ENCODE data around the gene RPIA. TPM values are rescaled to one million over a fixed set of nuclear protein-coding genes. Genes with fewer than 3 reads are reported as not detected.
"Not testable (repeated sequence)": the region's sequence is repeated elsewhere in the genome, so short reads cannot be mapped to it uniquely, and the experiment has no call there.

Gene RPIA
- total RNA-seq (10 to 100 TPM in 3 of 4 donors, 1 to 10 TPM in 1; 9.1 to 15.4 (median 11.4) TPM), polyA plus RNA-seq (13.5 TPM)
- long read RNA-seq, donor 1, transcript RPIA-201 (9 exons, 1,848 nt), result major isoform, 13 of 15 reads
- long read RNA-seq, donor 1, partial matches to known transcripts, result 1 of 15 reads
- long read RNA-seq, donor 1, other reads (novel, unspliced or antisense), result 1 of 15 reads
- long read RNA-seq, donor 2, transcript RPIA-201 (9 exons, 1,848 nt), result major isoform, 6 of 8 reads
- long read RNA-seq, donor 2, partial matches to known transcripts, result 0 of 8 reads
- long read RNA-seq, donor 2, other reads (novel, unspliced or antisense), result 2 of 8 reads
- long read RNA-seq, donor 3, transcript RPIA-201 (9 exons, 1,848 nt), result major isoform, 54 of 56 reads
- long read RNA-seq, donor 3, partial matches to known transcripts, result 0 of 56 reads
- long read RNA-seq, donor 3, other reads (novel, unspliced or antisense), result 2 of 56 reads
- long read RNA-seq, donor 4, transcript RPIA-201 (9 exons, 1,848 nt), result major isoform, 7 of 8 reads
- long read RNA-seq, donor 4, partial matches to known transcripts, result 0 of 8 reads
- long read RNA-seq, donor 4, other reads (novel, unspliced or antisense), result 1 of 8 reads

DNA sequence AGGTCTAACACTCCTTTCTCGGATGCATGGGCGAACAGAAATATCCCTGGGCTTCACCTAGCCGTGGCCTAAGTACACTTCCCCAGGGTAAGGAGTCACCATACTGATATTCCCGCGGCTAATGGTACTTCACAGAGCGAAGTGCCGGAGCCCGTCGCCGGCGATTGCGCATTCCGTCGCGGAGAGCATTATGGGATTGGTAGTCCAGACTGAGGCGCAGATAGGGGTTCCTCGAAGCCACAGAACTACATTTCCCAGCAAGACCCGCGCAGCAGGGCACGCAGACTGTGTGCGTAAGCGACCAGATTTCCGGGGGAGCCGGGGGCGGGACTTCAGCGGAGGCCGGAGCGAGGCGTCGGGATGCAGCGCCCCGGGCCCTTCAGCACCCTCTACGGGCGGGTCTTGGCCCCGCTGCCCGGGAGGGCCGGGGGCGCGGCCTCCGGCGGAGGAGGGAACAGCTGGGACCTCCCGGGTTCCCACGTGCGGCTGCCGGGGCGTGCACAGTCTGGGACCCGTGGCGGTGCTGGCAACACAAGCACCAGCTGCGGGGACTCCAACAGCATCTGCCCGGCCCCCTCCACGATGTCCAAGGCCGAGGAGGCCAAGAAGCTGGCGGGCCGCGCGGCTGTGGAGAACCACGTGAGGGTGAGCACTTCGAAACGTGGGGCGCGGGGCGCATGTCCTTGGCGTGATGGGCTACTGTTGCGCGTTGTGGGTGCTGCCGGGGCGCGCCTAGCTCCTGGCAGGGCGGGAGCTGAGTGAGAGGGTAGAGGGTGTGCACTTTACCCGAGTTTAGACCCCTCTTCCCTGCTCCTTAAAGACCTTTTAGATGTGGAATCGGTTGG is at the start of gene RPIA:
Gene RPIA, plus strand, starts transcription at position 335 of the 845 bp plus-strand sequence. Its CDS starts 26 bp downstream, at position 361.
- peak; percentile 99 to 100 (median 100) for DNase-seq
- Histone ChIP-seq H3K4me1 (ENCODE audit: control insufficient read depth, insufficient read depth, low read length) (peaks cover 5% of the 10 kb centered on the region), H3K9me3 (ENCODE audit: control insufficient read depth, low read length) (no peaks in the 10 kb centered on the region), H3K27ac (ENCODE audit: low read length) (peak within 1 kb of the TSS; percentile 43), H3K4me3 (ENCODE audit: low read length) (peak within 1 kb of the TSS; percentile 86), H3K27me3 (ENCODE audit: control insufficient read depth, insufficient read depth) (no peaks in the 10 kb centered on the region)
- ATAC-seq, result peak; percentile 100
- intact Hi-C loops (cut with DNase I), result no loop called here
- under 1% methylated on average over 71 of the region's 71 CpGs for WGBS

DNA sequence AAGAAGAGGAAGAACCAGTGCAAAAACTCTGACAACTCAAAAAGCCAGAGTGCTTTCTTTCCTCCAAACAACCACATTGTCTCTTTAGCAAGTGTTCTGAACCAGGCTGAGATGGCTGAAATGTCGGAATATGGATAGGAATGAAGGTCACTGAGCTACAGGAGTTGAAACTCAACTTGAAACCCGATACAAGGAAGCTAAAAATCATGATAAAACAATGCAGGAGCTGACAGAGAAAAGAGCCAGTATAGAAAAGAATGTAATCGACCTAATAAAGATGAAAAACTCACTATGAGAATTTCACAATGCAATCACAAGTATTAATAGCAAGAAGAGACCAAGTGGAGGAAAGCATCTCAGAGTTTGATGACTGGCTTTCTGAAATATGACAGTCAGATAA is 49.2 kb upstream of the RPIA start:
- no peak overlapping the region for H3K4me3 ChIP-seq (ENCODE audit: low read length)
- no peak overlapping the region for H3K27ac ChIP-seq (ENCODE audit: low read length)
- ATAC-seq (no peak), DNase-seq (no peak)
- intact Hi-C loops (cut with DNase I), result no loop called here
- H3K4me1 ChIP-seq (ENCODE audit: control insufficient read depth, insufficient read depth, low read length), result no peaks in the 10 kb centered on the region
- WGBS, result 63% methylated on average over 3 of the region's 3 CpGs
- no peaks in the 10 kb centered on the region for H3K27me3 ChIP-seq (ENCODE audit: control insufficient read depth, insufficient read depth)
- H3K9me3 ChIP-seq (ENCODE audit: control insufficient read depth, low read length), result no peaks in the 10 kb centered on the region

DNA sequence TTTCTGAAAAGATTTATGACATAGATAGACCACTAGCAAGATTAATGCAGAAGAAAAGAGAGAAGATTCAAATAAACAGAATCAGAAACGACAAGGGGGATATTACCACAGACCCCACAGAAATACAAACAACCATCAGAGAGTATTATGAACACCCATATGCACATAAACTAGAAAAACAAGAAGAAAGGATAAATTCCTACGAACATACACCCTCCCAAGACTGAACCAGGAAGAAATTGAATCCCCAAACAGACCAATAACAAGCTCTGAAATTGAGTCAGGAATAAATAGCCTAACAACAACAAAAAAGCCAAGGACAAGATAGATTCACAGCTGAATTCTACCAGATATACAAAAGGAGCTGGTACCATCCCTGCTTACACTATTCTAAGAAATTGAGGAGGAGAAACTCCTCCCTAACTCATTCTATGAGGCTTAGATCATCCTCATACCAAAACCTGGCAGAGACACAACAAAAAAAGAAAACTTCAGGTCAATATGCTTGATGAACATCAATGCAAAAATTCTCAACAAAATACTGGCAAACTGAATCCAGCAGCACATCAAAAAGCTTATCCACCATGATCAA is 46.1 kb upstream of the RPIA start:
- ATAC-seq; intact Hi-C loops (cut with DNase I); H3K27me3 ChIP-seq (ENCODE audit: control insufficient read depth, insufficient read depth); H3K4me1 ChIP-seq (ENCODE audit: control insufficient read depth, insufficient read depth, low read length); H3K9me3 ChIP-seq (ENCODE audit: control insufficient read depth, low read length); H3K27ac ChIP-seq (ENCODE audit: low read length); H3K4me3 ChIP-seq (ENCODE audit: low read length); DNase-seq: not testable (repeated sequence)
- 82% methylated on average over 2 of the region's 2 CpGs for WGBS

DNA sequence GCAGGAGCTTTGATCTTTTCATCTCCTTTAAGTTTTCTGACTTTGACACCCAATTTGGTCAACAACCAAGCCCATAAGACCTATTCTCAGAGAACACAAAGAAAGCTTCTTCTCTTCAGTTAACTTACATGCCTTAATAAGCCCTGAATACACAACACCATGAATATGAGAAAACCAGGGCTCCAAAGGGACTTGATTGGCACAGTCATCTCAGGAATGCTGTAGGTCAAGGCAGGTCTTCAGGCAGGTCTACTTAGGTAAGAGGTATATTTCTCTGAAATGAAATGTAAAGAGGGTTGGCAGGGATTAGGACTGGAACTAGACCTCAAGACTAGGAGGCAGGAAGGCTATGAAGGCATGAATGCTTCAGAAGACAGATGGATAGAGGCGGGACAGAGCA is 39.8 kb upstream of the RPIA start:
- 92% methylated on average over 1 of the region's 1 CpG for WGBS
- Histone ChIP-seq H3K4me3 (ENCODE audit: low read length) (no peak overlapping the region), H3K4me1 (ENCODE audit: control insufficient read depth, insufficient read depth, low read length) (no peaks in the 10 kb centered on the region), H3K9me3 (ENCODE audit: control insufficient read depth, low read length) (no peaks in the 10 kb centered on the region), H3K27me3 (ENCODE audit: control insufficient read depth, insufficient read depth) (no peaks in the 10 kb centered on the region), H3K27ac (ENCODE audit: low read length) (no peak overlapping the region)
- ATAC-seq, result no peak
- intact Hi-C loops (cut with DNase I), result no loop called here
- no peak for DNase-seq

DNA sequence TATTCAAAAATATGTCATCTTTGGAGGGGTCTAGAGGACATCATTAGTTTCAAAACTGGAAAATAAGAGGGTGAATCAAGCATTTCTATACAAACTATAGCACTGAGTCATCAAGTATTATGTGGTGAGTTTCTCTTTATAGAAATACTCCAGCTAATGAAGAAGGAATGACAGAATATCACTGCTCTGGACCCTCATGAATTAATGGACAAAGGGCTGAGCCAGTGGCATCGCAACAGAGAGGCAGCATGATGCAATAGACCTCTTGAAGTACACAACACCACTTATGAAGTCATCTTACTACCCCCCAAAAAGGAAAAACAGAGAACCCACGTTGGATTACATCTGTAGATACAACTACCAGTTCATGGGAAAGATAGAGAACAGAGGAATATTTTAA is 36.8 kb upstream of the RPIA start:
- Histone ChIP-seq H3K9me3 (ENCODE audit: control insufficient read depth, low read length) (no peaks in the 10 kb centered on the region), H3K27ac (ENCODE audit: low read length) (no peak overlapping the region), H3K4me3 (ENCODE audit: low read length) (no peak overlapping the region), H3K4me1 (ENCODE audit: control insufficient read depth, insufficient read depth, low read length) (peaks cover 7% of the 10 kb centered on the region), H3K27me3 (ENCODE audit: control insufficient read depth, insufficient read depth) (no peaks in the 10 kb centered on the region)
- DNase-seq (no peak), ATAC-seq (no peak)
- 76% methylated on average over 2 of the region's 2 CpGs for WGBS
- intact Hi-C loops (cut with DNase I), result no loop called here

DNA sequence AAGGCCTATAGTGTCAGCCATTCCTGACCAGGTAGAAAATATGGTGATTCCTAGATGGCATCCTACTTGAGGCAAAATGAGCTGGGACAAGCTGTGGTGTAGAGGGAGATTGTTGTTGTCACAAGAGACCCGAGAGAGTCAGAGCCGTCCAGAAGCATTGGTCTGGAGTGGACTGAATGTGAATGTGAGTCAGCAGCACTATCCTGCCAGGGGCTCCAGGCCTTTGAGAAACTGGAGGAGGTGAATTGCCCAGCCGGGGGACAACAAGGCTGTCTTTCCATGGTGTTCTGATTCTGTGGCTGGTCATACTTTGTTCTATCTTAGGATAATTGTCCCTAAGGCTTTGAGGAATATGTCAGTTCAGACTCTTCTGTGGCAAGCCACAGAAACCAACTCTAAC is 34.8 kb upstream of the RPIA start:
- H3K9me3 ChIP-seq (ENCODE audit: control insufficient read depth, low read length), result no peaks in the 10 kb centered on the region
- no peak overlapping the region for H3K27ac ChIP-seq (ENCODE audit: low read length)
- DNase-seq, result peak in 1 of 3 donors; percentile 24
- intact Hi-C loops (cut with DNase I), result no loop called here
- no peak overlapping the region for H3K4me3 ChIP-seq (ENCODE audit: low read length)
- WGBS, result 67% methylated on average over 3 of the region's 3 CpGs
- ATAC-seq, result no peak
- peaks cover 7% of the 10 kb centered on the region for H3K4me1 ChIP-seq (ENCODE audit: control insufficient read depth, insufficient read depth, low read length)
- no peaks in the 10 kb centered on the region for H3K27me3 ChIP-seq (ENCODE audit: control insufficient read depth, insufficient read depth)

DNA sequence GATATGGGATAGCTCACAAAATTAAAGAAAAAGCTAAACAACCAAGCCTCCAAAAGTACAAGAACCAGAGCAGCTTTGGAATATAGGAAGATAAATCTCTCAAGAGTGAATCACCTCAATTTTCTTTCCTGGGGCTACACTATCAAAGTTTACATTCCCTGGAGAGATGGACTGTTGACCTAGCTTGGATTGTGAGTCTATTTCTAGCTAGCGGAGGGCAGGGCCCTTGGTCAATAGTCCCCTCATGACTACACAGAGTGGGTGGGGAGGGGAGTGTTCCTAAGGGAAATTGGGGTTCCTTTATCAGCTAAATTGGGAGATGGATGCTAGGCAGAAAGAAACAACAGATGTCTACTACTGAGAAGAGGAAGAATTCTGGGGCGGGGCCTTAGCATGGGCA is 34.3 kb upstream of the RPIA start:
- Histone ChIP-seq H3K27me3 (ENCODE audit: control insufficient read depth, insufficient read depth) (no peaks in the 10 kb centered on the region), H3K4me3 (ENCODE audit: low read length) (no peak overlapping the region), H3K4me1 (ENCODE audit: control insufficient read depth, insufficient read depth, low read length) (peaks cover 7% of the 10 kb centered on the region), H3K9me3 (ENCODE audit: control insufficient read depth, low read length) (no peaks in the 10 kb centered on the region), H3K27ac (ENCODE audit: low read length) (no peak overlapping the region)
- intact Hi-C loops (cut with DNase I), result no loop called here
- peak in 1 of 2 donors; percentile 41 for ATAC-seq
- no peak for DNase-seq
- WGBS, result 94% methylated on average over 2 of the region's 2 CpGs

DNA sequence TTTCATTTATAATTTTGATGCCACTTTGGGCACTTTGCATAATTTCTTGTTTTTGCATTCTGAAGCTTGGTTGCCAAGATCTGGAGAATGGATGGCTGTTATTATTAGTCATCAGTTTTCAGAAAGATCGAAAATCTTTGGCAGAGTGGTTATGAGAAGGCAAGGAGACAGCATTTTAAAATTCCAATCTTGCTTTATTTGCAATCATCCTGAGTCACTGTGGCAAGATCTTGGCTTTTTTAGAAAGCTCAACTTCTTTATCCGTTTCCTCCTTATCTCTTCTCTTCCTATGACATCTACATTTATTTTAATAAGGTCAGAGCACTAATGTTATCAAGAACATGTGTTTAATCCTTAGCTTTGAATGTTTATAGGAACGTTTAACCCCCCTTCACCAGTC is 33.1 kb upstream of the RPIA start:
- WGBS, result 24% methylated on average over 3 of the region's 3 CpGs
- no peaks in the 10 kb centered on the region for H3K27me3 ChIP-seq (ENCODE audit: control insufficient read depth, insufficient read depth)
- DNase-seq (no peak), ATAC-seq (peak in 1 of 2 donors; percentile 49)
- no peak overlapping the region for H3K4me3 ChIP-seq (ENCODE audit: low read length)
- H3K27ac ChIP-seq (ENCODE audit: low read length), result no peak overlapping the region
- peaks cover 7% of the 10 kb centered on the region for H3K4me1 ChIP-seq (ENCODE audit: control insufficient read depth, insufficient read depth, low read length)
- intact Hi-C loops (cut with DNase I), result no loop called here
- no peaks in the 10 kb centered on the region for H3K9me3 ChIP-seq (ENCODE audit: control insufficient read depth, low read length)

DNA sequence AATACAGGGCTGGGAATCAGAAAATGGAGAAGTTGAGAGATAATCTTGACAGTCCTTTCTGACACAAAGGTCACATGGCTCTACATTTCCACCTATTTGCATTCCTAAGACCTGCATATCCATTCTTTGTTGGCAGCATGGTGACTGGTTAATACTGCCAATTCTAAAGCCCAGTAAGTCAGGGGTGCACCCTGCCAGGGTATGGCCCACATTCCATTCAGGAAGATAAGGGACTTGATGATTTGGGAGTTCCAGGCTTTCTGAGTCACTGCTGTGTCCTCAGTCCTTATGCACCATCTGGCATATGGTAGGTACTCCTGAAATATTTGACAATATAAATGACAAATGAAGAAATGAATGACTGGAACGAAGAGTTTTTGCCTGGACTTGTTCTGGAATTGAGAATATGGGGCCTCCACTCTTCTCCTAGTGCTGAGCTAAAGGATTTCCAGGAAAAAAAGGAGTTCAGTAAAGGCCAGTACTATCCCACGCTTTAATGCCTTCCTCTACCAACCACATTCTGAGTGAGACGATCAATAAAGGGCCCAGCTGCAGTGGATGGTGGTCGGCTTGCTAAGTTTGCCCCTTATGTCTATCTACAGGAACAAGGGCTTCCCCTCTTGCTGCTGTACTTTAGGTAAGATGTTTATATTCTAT is 32.5 kb upstream of the RPIA start:
- 56% methylated on average over 4 of the region's 4 CpGs for WGBS
- intact Hi-C loops (cut with DNase I), result no loop called here
- peaks cover 7% of the 10 kb centered on the region for H3K4me1 ChIP-seq (ENCODE audit: control insufficient read depth, insufficient read depth, low read length)
- H3K4me3 ChIP-seq (ENCODE audit: low read length), result no peak overlapping the region
- DNase-seq (peak in 1 of 3 donors; percentile 39), ATAC-seq (peak; percentile 76 to 80)
- H3K27ac ChIP-seq (ENCODE audit: low read length), result peak overlapping the region; percentile 80
- no peaks in the 10 kb centered on the region for H3K9me3 ChIP-seq (ENCODE audit: control insufficient read depth, low read length)
- H3K27me3 ChIP-seq (ENCODE audit: control insufficient read depth, insufficient read depth), result no peaks in the 10 kb centered on the region

DNA sequence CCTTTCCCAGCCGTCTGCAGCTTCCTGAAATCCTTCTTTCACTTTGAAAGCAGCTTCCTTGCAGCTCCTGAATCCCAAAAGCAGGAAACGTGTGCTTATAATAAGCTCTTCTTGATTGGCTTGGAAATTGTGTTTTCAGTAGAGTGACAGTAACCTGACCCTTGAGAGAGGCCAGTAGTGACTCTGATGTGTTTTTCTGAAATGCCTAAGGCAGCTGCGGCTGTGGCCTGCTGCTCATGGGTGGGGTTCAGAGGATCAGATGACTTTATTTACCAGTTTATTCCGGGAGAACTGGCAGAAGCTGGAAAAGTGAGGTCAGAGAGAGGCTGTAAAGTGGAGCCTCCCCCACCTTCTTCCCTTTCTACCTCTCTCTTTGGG is 31.9 kb upstream of the RPIA start:
- H3K27me3 ChIP-seq (ENCODE audit: control insufficient read depth, insufficient read depth), result no peaks in the 10 kb centered on the region
- peak in 2 of 3 donors; percentile 19 to 66 for DNase-seq
- peak; percentile 69 to 78 for ATAC-seq
- no peaks in the 10 kb centered on the region for H3K9me3 ChIP-seq (ENCODE audit: control insufficient read depth, low read length)
- 28% methylated on average over 4 of the region's 4 CpGs for WGBS
- peak overlapping the region; percentile 80 for H3K27ac ChIP-seq (ENCODE audit: low read length)
- intact Hi-C loops (cut with DNase I), result no loop called here
- H3K4me1 ChIP-seq (ENCODE audit: control insufficient read depth, insufficient read depth, low read length), result peaks cover 7% of the 10 kb centered on the region
- H3K4me3 ChIP-seq (ENCODE audit: low read length), result no peak overlapping the region

Measured in right cardiac atrium (tissue), 5 donors.